MM.1S (cell line): ENCODE measurements around the gene CD300LB.
"Not testable (repeated sequence)": the region's sequence is repeated elsewhere in the genome, so short reads cannot be mapped to it uniquely, and the experiment has no call there.

Experiments
- DNase-seq: peaks from one replicate; pipeline ENCODE4 v3.0.0-alpha.2; 2015
- H2AFZ ChIP-seq: fragments of 300-600 bp; sonication (generic); 2 replicates; pipeline ENCODE4 v1.6.0; 2016; ENCODE audit warnings: antibody characterized with exemption, low read length
- H3F3A ChIP-seq: fragments of 300-600 bp; sonication (generic); 2 replicates; pipeline ENCODE4 v1.6.1; 2016; ENCODE audit warnings: mild to moderate bottlenecking, antibody characterized with exemption, low read length, moderate library complexity, mixed read lengths; ENCODE audit not compliant: insufficient read depth
- H3K27ac ChIP-seq: fragments of 300-600 bp; sonication (generic); 2 replicates; pipeline ENCODE4 v1.5.1; 2016; ENCODE audit warnings: mild to moderate bottlenecking, low read length
- H3K27me3 ChIP-seq: fragments of 300-600 bp; sonication (generic); replicated peaks from 2 replicates; pipeline ENCODE4 v1.6.0; 2016; ENCODE audit warnings: low read length; ENCODE audit not compliant: insufficient read depth
- H3K36me3 ChIP-seq: fragments of 300-600 bp; sonication (generic); replicated peaks from 2 replicates; pipeline ENCODE4 v1.6.1; 2016; ENCODE audit warnings: mild to moderate bottlenecking, low read length, mixed read lengths; ENCODE audit not compliant: insufficient read depth
- H3K4me1 ChIP-seq: fragments of 300-600 bp; sonication (generic); 2 replicates; pipeline ENCODE4 v1.6.1; 2016; ENCODE audit warnings: low read length, mixed read lengths
- H3K4me2 ChIP-seq: fragments of 300-600 bp; sonication (generic); 2 replicates; pipeline ENCODE4 v1.6.0; 2016; ENCODE audit warnings: low read depth, low read length
- H3K4me3 ChIP-seq: fragments of 300-600 bp; sonication (generic); 2 replicates; pipeline ENCODE4 v1.5.1; 2016; ENCODE audit warnings: low read length, mixed read lengths
- H3K79me2 ChIP-seq: fragments of 300-600 bp; sonication (generic); 2 replicates; pipeline ENCODE4 v1.6.1; 2016; ENCODE audit warnings: mixed run types, low read length, mixed read lengths
- H3K9ac ChIP-seq: fragments of 300-600 bp; sonication (generic); 2 replicates; pipeline ENCODE4 v1.6.1; 2016; ENCODE audit warnings: low read length, mixed read lengths
- H3K9me2 ChIP-seq: fragments of 300-600 bp; sonication (generic); replicated peaks from 2 replicates; pipeline ENCODE4 v1.6.1; 2016; ENCODE audit warnings: mild to moderate bottlenecking, low read length, mixed read lengths; ENCODE audit not compliant: insufficient read depth
- H3K9me3 ChIP-seq: fragments of 300-600 bp; sonication (generic); replicated peaks from 2 replicates; pipeline ENCODE4 v1.6.1; 2016; ENCODE audit warnings: mild to moderate bottlenecking, low read length, mixed read lengths; ENCODE audit not compliant: insufficient read depth
- H4K20me1 ChIP-seq: fragments of 300-600 bp; sonication (generic); 2 replicates; pipeline ENCODE4 v1.6.1; 2016; ENCODE audit warnings: mild to moderate bottlenecking, low read length, moderate library complexity, mixed read lengths; ENCODE audit not compliant: insufficient read depth
- EZH2 ChIP-seq: fragments of 300-600 bp; sonication (generic); optimal IDR thresholded peaks from 2 replicates; pipeline ENCODE3; 2017; ENCODE audit warnings: low read depth, mild to moderate bottlenecking, antibody characterized with exemption, low read length, mixed read lengths
- EZH2phosphoT487 ChIP-seq: fragments of 300-600 bp; sonication (generic); IDR thresholded peaks from 2 replicates; pipeline ENCODE4 v1.6.1; 2018; ENCODE audit warnings: antibody characterized with exemption, low read length
- TF ChIP-seq, protein P1 (sequence below): fragments of 300-600 bp; sonication (generic); IDR thresholded peaks from 2 replicates; pipeline ENCODE4 v1.5.1; 2016; ENCODE audit warnings: antibody characterized with exemption, low read length, mixed read lengths

The CD300LB gene

DNA sequence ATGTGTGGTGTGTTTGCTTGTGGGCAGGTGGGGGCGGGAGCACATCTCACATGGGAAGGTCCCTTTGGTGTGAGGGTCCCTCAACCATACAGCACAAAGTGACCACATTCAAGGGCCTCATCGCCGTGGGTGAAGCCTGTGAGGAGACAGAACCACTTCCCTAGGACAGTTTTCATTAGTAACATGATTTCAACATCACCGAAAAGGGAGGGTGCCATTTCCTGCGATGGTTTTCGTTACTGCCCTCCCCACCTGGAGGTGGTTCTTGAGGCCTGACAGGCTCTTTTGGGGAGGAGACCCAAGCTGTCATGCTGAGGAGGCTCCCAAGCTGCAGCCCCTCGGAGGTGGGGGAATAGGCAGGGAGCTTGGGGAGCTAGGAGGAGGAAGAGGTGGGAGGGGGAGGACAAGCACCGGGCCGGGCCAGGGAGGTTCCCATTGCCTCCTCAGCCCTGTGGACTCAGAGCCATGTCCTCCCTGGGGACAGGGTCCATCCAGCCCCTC lies 9.5 kb downstream of the CD300LB start:
- no peak for DNase-seq
- peaks cover 93% of the 10 kb centered on the region for H3K27me3 ChIP-seq
- no peak overlapping the region for H3K9ac ChIP-seq
- H3K27ac ChIP-seq, result no peak overlapping the region
- no peak overlapping the region for H3K4me3 ChIP-seq
- no peak overlapping the region for H2AFZ ChIP-seq
- no peaks in the 10 kb centered on the region for H4K20me1 ChIP-seq
- H3K4me2 ChIP-seq, result no peak overlapping the region
- H3K36me3 ChIP-seq, result no peaks in the 10 kb centered on the region
- H3K9me3 ChIP-seq, result no peaks in the 10 kb centered on the region
- TF ChIP-seq EZH2phosphoT487, result no peak
- TF ChIP-seq, protein P1, sequence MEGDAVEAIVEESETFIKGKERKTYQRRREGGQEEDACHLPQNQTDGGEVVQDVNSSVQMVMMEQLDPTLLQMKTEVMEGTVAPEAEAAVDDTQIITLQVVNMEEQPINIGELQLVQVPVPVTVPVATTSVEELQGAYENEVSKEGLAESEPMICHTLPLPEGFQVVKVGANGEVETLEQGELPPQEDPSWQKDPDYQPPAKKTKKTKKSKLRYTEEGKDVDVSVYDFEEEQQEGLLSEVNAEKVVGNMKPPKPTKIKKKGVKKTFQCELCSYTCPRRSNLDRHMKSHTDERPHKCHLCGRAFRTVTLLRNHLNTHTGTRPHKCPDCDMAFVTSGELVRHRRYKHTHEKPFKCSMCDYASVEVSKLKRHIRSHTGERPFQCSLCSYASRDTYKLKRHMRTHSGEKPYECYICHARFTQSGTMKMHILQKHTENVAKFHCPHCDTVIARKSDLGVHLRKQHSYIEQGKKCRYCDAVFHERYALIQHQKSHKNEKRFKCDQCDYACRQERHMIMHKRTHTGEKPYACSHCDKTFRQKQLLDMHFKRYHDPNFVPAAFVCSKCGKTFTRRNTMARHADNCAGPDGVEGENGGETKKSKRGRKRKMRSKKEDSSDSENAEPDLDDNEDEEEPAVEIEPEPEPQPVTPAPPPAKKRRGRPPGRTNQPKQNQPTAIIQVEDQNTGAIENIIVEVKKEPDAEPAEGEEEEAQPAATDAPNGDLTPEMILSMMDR, result no peak
- TF ChIP-seq EZH2, result no peak
- no peaks in the 10 kb centered on the region for H3K79me2 ChIP-seq
- H3F3A ChIP-seq, result no peaks in the 10 kb centered on the region
- H3K9me2 ChIP-seq, result no peaks in the 10 kb centered on the region
- no peaks in the 10 kb centered on the region for H3K4me1 ChIP-seq

DNA sequence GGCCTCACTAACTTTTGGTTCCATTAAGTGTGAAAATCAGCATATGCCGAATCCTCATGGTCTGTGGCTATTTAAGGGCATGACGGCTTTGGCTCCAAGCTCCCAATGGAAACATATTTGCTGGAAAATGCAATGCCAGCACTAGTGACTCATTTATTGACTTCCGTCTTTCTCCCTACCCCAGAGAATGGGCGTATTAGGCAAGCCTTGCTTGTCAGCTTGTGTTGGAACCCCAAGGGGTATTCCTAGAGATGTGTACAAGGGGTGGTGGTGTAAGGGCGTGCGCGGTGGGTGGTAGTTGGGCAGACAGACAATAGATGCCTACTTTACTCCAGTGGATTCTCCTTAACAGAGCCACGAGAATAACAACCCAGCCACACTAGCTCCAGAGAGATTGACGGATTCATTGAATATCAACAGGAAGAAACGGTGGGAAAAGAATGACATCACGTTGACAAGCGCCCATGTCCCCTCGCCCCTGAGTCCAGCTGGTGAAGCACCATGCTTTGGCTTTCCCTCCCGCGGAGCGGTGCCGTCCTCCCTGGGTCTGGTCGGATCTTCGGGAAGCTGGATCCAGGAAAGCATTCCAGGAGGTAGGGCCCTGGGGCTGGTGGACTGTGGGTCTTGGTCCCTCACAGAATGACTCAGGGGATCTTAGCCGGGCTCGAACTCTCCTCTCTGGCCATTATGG lies 10.3 kb downstream of the CD300LB start:
- Histone ChIP-seq H3K9ac (no peak overlapping the region), H3K36me3 (no peaks in the 10 kb centered on the region), H3K9me2 (no peaks in the 10 kb centered on the region), H3K79me2 (no peaks in the 10 kb centered on the region), H3K27me3 (peaks cover 93% of the 10 kb centered on the region), H3K4me1 (no peaks in the 10 kb centered on the region), H2AFZ (no peak overlapping the region), H3K9me3 (no peaks in the 10 kb centered on the region), H4K20me1 (no peaks in the 10 kb centered on the region), H3F3A (no peaks in the 10 kb centered on the region), H3K4me3 (no peak overlapping the region), H3K4me2 (no peak overlapping the region), H3K27ac (no peak overlapping the region)
- no peak for DNase-seq
- TF ChIP-seq, protein P1, result no peak
- TF ChIP-seq EZH2 (no peak), EZH2phosphoT487 (no peak)

DNA sequence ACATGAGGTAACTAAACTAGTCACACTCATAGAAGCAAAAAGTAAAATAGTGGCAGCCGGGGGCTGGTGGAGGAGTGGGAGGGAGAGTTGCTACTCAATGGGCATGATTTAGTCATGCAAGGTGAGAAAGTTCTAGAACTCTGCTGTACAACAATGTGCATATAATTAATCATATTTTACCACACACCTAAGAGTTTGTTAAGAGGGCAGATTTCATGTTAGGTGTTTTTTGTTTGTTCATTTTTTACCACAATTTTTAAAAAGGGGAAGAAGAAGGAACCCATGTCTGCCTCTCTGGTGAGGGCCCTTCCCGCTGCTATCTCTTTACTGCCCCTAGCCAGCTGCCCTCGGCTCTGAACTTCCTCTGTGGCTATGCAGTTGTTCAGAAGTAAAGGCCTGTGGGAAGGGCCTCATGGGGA lies 11.2 kb downstream of the CD300LB start:
- DNase-seq, result no peak
- no peak overlapping the region for H3K9ac ChIP-seq
- TF ChIP-seq EZH2, result no peak
- TF ChIP-seq, protein P1, result no peak
- no peak for TF ChIP-seq EZH2phosphoT487

DNA sequence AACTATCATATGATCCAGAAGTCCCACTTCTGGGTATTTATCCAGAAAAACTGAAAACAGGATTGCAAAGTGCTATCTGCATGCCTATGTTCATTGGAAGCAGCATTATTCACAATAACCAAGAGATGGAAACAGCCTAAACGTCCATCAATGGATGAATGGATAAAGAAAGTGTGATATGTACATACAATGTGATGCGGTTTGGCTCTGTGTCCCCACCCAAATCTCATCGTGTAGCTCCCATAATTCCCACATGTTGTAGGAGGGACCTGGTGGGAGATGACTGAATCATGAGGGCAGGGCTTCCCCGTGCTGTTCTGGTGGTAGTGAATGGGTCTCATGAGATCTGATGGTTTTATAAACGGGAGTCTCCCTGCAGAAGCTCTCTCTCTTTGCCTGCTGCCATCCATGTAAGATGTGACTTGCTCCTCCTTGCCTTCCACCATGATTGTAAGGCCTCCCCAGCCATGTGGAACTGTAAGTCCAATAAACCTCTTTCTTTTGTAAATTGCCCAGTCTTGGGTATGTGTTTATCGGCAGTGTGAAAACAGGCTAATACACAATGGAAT lies 12.8 kb downstream of the CD300LB start:
- not testable (repeated sequence) for H3K4me2 ChIP-seq, H3K79me2 ChIP-seq, H3K27ac ChIP-seq, H3K4me1 ChIP-seq, H4K20me1 ChIP-seq, H3K9ac ChIP-seq, H2AFZ ChIP-seq, H3K4me3 ChIP-seq, H3K9me2 ChIP-seq, H3K36me3 ChIP-seq, H3F3A ChIP-seq, DNase-seq, H3K9me3 ChIP-seq
- H3K27me3 ChIP-seq, result peaks cover 68% of the 10 kb centered on the region

More for the DNA sequence above, 11.2 kb downstream of the CD300LB start:
- Histone ChIP-seq H3K9me3 (no peaks in the 10 kb centered on the region), H3K4me1 (no peaks in the 10 kb centered on the region), H3K9me2 (no peaks in the 10 kb centered on the region), H3K27ac (no peak overlapping the region), H3K4me2 (no peak overlapping the region), H3K79me2 (no peaks in the 10 kb centered on the region), H3K36me3 (no peaks in the 10 kb centered on the region), H4K20me1 (no peaks in the 10 kb centered on the region), H2AFZ (no peak overlapping the region), H3F3A (no peaks in the 10 kb centered on the region), H3K27me3 (peaks cover 84% of the 10 kb centered on the region), H3K4me3 (no peak overlapping the region)
